ENCODE results near the gene GALNT17.

Gene GALNT17

DNA sequence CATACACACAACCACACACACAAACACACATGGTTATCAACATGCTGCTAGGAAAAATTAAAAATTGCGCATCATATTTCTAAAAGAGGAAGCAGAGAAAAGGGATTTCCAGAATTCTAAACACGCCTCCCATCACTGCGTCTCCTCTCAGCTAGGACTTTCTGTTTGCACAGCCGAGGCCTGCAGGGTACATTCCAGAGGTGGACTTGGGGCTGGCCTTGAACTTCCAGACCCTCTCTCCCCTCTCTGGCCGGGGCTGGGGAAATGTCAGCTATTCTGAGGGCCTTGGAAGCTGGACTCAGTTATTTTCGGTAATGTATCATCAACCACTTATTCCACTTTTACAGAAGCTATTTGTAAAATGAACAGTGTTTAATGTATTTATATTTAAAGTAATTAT is 168.7 kb downstream of the GALNT17 start:
- no peak for DNase-seq (ENCODE audit: low spot score)
- no peak for TF ChIP-seq CTCF (IDR thresholded peaks at IDR 0.05; ENCODE audit: extremely low read depth, missing control alignments)

DNA sequence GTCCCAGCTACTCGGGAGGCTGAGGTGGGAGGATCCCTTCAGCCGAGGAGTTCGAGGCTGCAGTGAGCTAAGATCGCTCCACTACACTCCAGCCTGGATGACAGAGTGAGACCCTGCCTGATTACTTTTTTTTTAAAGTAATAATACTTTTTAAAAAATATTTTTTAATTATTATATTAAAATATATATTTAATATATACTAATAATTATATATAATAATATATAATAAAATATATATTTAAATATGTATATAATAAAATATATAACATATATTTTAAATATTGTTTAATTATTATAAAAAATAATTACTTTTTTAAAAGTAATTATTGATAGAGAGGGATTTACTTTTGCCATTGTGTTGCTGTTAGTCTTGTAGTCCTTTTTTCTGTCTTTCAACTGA is 169.2 kb downstream of the GALNT17 start:
- TF ChIP-seq CTCF (IDR thresholded peaks at IDR 0.05; ENCODE audit: extremely low read depth, missing control alignments), result no peak

GRCh38 chr7:71303566-71303965 is 171.6 kb downstream of the GALNT17 start:
- DNase-seq (ENCODE audit: low spot score), result no peak
- TF ChIP-seq CTCF (IDR thresholded peaks at IDR 0.05; ENCODE audit: extremely low read depth, missing control alignments), result no peak

More for the DNA sequence above, 169.2 kb downstream of the GALNT17 start:
- DNase-seq (ENCODE audit: low spot score), result no peak

DNA sequence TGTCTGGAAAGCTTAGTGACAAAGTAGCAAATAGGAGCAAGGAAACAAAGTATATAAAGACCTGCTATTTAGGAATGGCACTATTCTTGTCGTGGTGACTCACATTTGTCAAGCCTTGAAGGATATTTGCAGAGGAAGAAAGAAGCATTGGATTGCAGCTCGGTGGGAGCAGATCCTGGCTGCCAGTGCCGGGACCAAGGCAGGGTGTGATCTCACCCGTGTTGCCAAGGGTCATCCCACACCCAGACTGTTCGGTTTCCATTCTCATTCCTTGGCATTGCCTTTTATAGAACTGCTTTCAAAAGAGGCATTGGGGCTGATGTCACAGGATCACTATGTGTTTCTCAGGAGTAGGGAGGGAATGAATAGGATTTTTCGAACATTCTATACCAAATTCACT is 176.2 kb downstream of the GALNT17 start:
- no peak for TF ChIP-seq CTCF (IDR thresholded peaks at IDR 0.05; ENCODE audit: extremely low read depth, missing control alignments)
- no peak for DNase-seq (ENCODE audit: low spot score)

DNA sequence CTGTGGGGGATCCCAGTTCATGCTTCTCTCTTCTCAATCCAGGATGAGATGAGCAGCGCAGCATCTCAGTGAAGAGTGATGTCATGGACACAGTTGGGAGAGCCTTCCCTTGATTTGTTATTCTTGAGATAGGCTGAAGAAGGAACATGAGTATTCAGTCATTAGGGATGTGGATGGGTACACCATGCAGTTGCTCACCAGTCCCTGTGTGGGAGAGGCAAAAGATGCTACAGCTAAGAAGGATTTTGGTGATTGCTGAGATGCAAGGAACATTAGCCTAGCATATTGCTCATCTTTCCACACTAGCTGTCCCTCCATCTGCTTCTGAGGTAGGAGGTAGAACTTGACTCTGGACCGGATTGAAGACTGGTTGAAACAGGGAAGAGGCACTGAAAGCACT is 179.6 kb downstream of the GALNT17 start:
- TF ChIP-seq CTCF (IDR thresholded peaks at IDR 0.05; ENCODE audit: extremely low read depth, missing control alignments), result no peak
- DNase-seq (ENCODE audit: low spot score), result no peak

DNA sequence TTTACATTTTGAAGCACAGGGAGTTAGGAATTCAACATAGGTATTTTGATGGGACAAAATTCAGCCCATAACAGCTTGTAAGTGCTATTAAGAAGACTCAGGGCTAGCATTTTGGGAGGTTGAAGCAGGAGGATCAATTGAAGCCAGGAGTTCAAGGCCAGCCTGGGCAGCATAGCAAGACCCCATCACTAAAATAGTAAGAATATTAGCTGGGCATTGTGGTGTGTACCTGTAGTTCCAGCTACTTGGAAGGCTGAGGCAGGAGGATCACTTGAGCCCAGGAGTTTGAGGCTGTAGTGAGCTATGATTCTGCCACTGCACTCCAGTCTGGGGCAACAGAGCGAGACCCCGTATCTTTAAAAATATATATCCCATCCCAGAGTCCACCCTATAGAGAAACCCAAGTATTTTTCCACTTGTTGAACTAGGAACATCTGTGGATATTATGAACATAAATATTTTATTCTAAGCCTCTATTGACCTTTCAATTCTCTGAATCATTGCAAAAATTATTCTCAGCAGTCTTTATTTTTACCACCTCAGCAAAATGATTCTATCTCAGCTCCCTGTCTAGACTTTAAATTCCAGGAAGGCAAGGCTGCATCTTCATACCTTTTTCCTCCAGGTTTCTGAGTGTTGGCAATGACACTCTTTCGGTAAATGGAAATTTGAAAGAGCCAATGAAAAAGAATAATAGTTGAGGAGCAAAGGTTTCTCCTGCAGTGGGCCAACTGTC is 181.0 kb downstream of the GALNT17 start:
- no peak for TF ChIP-seq CTCF (IDR thresholded peaks at IDR 0.05; ENCODE audit: extremely low read depth, missing control alignments)
- no peak for DNase-seq (ENCODE audit: low spot score)

DNA sequence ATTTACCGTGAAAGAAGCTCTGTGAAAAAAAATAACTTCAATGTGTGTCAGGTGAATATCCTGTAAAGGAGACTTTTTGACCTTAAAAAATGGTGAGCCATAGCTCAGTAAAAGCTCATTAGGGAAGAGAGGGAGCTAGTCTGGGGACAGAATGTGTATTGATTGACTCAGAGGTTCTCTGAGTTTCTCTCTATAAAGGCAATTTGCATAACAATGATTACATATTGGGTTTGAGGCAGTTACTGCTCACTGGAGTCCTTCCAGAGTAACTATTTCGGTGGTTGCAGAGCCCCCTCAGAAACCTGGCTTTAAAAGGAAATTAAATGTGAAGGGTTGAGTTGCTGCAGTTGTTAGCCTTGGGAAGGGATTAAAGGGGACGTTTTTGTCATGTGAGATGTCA is 181.6 kb downstream of the GALNT17 start:
- TF ChIP-seq CTCF (IDR thresholded peaks at IDR 0.05; ENCODE audit: extremely low read depth, missing control alignments), result no peak
- DNase-seq (ENCODE audit: low spot score), result no peak

Measured in GM20000 (cell line).